IgD-negative memory B cell (primary cell): ENCODE results near the gene MICAL2. TPM values are rescaled to one million over a fixed set of nuclear protein-coding genes. Genes with fewer than 3 reads are reported as not detected.

ENCODE experiments used
- H3K27ac Mint-ChIP-seq, 3 donors: one replicate each; pipeline ENCODE4 v1.8.0; 2020 to 2022; ENCODE audit warnings: mild to moderate bottlenecking in 3 of 3, mixed read lengths in 3 of 3, moderate library complexity in 1 of 3
- H3K27me3 Mint-ChIP-seq: one replicate; pipeline ENCODE4 v1.8.0; 2021; ENCODE audit warnings: mixed read lengths
- H3K36me3 Mint-ChIP-seq: one replicate; pipeline ENCODE4 v1.8.0; 2020; ENCODE audit warnings: mild to moderate bottlenecking, mixed read lengths
- H3K4me1 Mint-ChIP-seq, 3 donors: one replicate each; pipeline ENCODE4 v1.8.0; 2020 to 2022; ENCODE audit warnings: mixed read lengths in 3 of 3, mild to moderate bottlenecking in 1 of 3
- H3K4me3 Mint-ChIP-seq, 4 donors: one replicate each; pipeline ENCODE4 v1.8.0; 2020 to 2022; ENCODE audit warnings: mild to moderate bottlenecking in 4 of 4, mixed read lengths in 4 of 4, moderate library complexity in 3 of 4
- H3K9me3 Mint-ChIP-seq, 3 donors: one replicate each; pipeline ENCODE4 v1.8.0; 2020 to 2021; ENCODE audit warnings: mixed read lengths in 3 of 3, mild to moderate bottlenecking in 1 of 3
- polyA plus RNA-seq: library from polyadenylated mRNA; unstranded; fragments of 300-500 nt; fragmentation: Illumina TruSeq; gene quantifications from one replicate; pipeline ENCODE4 v1.2.3, GENCODE V29; 2021

Gene MICAL2
- polyA plus RNA-seq, 1 donor from 2014 or later: 0.84 TPM

DNA sequence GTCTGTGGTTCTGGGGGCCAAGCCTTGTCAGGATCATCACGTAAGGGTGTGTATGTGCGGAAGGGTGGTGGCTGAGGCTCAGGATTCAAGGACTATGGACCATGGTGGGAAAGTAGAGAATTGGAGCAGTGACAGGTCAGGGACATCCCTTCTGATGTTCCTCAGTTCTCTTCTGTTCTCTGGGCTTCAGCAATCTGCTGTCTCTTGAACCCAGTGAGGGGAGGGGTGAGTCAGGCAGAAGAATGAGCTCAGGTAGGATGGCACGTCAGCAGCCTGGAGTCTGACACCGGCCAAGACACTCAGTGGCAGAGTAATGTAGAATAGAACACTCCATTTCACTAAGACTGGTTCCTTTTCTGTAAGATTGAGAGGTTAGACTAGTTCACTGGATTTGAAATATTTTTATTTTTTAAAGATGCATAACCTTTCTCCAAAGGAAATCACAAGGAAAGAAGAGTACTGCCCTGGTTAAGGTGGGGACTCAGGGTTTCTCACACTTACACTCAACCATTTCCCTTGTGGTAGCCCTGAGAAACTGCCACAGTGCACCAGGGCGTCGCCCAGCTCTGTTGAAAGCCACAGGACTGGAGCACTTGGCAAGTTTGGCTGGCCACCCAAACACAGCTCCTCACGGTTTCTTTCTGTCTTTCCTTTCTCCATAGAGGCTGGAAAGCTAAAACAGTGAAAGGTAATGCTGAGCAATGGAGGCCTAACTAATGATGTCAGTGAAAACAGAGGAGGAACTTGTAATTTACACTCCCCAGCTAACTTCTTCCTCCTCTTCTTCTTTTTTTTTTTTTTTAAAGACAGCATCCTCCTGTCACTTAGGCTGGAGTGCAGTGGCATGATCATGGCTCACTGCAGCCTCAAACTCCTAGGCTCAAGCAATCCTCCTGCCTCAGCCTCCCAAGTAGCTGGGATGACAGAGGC, 23.1 kb upstream of the MICAL2 start:
- Mint-ChIP-seq H3K27me3 (peaks cover 2% of the 10 kb centered on the region), H3K27ac (no peak overlapping the region), H3K9me3 (peaks cover 1 to 4% (median 2%) of the 10 kb centered on the region in 3 donors), H3K4me3 (peak overlapping the region in 1 of 4 donors; percentile 15), H3K4me1 (peaks cover 0 to 4% (median 3%) of the 10 kb centered on the region in 3 donors), H3K36me3 (peaks cover 4% of the 10 kb centered on the region)

DNA sequence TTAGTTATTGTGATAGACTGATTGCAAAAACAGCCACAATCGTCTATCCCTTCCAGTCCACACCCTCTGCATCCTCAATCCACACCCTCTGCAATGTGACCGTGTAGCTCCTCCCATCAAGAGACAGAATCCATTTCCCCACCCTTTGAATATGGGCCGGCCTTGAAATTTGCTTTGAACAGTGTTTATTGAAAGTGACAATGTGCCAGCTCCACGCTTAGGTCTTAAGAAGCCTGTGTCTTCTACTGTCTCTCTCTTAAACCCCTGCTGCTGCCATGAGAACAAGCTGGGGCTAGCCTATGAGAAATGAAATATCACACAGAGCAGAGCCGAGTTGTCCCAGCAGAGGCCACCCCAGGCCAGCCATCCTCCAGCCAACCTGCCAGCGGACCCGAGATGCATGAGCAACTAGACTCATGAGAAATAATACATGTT, 22.3 kb upstream of the MICAL2 start:
- H3K9me3 Mint-ChIP-seq: peaks cover 0 to 4% (median 2%) of the 10 kb centered on the region in 3 donors
- H3K4me1 Mint-ChIP-seq: peaks cover 0 to 4% (median 3%) of the 10 kb centered on the region in 3 donors
- no peak overlapping the region for H3K27ac Mint-ChIP-seq
- no peak overlapping the region for H3K4me3 Mint-ChIP-seq
- H3K27me3 Mint-ChIP-seq: peaks cover 6% of the 10 kb centered on the region
- peaks cover 4% of the 10 kb centered on the region for H3K36me3 Mint-ChIP-seq

DNA sequence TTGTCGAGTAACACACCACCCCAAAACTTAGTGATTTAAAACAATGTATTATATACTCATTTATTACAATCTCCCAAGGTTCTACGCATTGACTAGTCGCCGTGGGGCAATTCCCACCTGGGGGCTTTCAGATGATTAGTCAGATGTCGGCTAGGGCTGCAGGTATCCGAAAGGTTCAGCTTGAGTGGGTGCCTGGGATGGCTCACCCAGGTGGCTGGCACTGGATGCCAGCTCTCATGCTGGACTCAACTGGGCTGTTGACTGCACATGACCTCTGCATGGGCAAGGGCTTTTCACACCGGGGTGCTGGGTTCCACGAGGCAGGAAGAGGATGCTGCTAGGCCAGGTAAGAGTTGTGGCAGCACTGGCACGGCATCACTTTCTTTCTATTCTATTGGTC, 21.9 kb upstream of the MICAL2 start:
- peaks cover 4% of the 10 kb centered on the region for H3K36me3 Mint-ChIP-seq
- H3K4me1 Mint-ChIP-seq: peaks cover 0 to 4% (median 3%) of the 10 kb centered on the region in 3 donors
- H3K27ac Mint-ChIP-seq: no peak overlapping the region
- no peak overlapping the region for H3K4me3 Mint-ChIP-seq
- H3K27me3 Mint-ChIP-seq: peaks cover 7% of the 10 kb centered on the region
- peaks cover 0 to 4% (median 2%) of the 10 kb centered on the region in 3 donors for H3K9me3 Mint-ChIP-seq

DNA sequence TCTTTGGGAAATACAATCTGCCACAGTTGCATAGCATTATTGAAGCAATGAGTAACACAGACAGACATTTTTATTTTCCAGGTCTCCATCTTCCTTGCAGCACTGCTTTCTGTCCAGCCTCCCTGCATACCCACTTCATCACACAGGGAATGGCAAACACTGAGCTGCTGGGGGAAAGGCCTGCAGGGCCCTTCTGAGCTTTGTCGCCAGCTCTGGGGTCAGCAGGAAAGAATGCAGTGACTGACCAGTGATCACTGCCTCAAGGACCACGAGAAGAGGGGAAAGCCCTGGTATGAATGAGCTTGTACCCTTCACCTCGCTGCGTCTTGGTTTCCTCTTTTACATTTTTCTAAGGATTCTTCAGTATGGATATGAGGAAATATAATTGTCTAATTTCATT, 21.3 kb upstream of the MICAL2 start:
- no peak overlapping the region for H3K27ac Mint-ChIP-seq
- H3K36me3 Mint-ChIP-seq: peaks cover 4% of the 10 kb centered on the region
- H3K27me3 Mint-ChIP-seq: peaks cover 7% of the 10 kb centered on the region
- H3K9me3 Mint-ChIP-seq: no peaks in the 10 kb centered on the region
- no peak overlapping the region for H3K4me3 Mint-ChIP-seq
- H3K4me1 Mint-ChIP-seq: peaks cover 0 to 4% (median 3%) of the 10 kb centered on the region in 3 donors

DNA sequence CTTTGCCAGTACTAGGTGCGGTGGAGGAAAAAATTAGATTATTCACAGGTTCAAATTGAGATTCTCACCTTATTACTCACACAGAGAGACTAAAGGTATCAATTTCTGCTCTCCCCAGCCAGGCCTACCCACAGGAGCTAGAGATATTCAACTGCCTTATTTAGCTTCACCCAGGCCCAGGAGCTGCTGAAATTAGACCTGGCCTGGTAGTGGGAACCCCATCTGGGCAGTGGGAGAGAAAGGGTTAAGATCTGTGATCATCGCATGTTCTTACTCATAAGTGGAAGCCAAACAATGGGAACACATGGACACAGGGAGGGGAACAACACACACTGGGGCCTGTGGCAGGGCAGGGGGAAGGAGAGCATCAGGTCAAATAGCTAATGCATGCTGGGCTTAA, 20.9 kb upstream of the MICAL2 start:
- H3K27ac Mint-ChIP-seq: peak overlapping the region in 1 of 3 donors; percentile 83
- peaks cover 3% of the 10 kb centered on the region for H3K36me3 Mint-ChIP-seq
- peaks cover 0 to 4% (median 3%) of the 10 kb centered on the region in 3 donors for H3K4me1 Mint-ChIP-seq
- peak overlapping the region in 1 of 4 donors; percentile 74 for H3K4me3 Mint-ChIP-seq
- H3K27me3 Mint-ChIP-seq: peaks cover 9% of the 10 kb centered on the region
- H3K9me3 Mint-ChIP-seq: no peaks in the 10 kb centered on the region

DNA sequence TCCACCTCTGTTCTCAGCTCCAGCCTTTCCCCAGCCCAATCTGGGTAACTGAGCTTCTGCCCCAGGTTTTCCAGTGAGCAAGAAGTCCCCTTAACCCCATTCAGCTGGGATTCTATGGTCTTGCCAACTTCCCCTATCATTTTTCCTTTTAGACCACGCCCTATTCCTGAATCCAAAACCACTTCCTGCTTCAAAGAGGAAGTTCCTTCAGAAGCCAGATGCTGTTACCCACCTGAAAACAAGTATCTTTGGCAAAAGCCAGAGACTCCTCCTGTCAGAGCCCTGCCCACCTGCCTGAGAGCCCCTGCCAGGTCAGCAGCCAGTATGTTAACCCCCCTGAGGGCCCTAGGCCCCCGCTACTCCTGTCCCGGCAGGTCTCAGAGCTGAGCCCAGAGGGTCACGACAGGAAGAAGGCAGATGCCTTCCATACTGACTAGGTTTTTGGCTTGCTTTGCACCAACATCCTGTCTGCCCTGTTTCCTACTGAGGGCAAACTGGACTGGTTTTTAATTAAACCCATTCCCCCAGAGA, 20.3 kb upstream of the MICAL2 start:
- Mint-ChIP-seq H3K36me3 (peaks cover 2% of the 10 kb centered on the region), H3K27ac (no peak overlapping the region), H3K9me3 (no peaks in the 10 kb centered on the region), H3K4me1 (peaks cover 0 to 4% (median 3%) of the 10 kb centered on the region in 3 donors), H3K27me3 (peaks cover 9% of the 10 kb centered on the region), H3K4me3 (peak overlapping the region in 1 of 4 donors; percentile 25)

DNA sequence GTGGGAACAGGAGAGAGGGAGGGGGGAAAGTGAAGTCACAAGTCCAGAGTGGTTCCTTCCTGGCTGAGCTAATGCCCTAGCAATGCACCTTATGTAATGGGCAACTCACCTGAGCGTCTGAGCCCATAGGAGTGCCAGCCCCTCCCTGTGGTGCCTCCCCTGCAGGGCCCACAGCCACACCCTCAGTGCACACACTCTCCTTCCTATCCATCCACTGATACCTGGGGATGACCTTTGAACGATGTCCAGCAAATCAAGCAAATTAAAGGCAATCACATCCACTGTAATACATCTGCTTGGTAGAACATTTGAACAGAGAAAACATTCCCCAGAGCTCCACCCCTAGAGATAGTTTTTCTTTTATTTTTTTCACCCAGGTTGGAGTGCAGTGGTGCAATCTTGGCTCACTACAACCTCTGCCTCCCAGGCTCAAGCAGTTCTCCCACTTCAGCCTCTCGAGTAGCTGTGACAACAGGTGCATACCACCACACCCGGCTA, 19.6 kb upstream of the MICAL2 start:
- H3K36me3 Mint-ChIP-seq: peaks cover 2% of the 10 kb centered on the region
- H3K27ac Mint-ChIP-seq: no peak overlapping the region
- H3K9me3 Mint-ChIP-seq: no peaks in the 10 kb centered on the region
- no peak overlapping the region for H3K4me3 Mint-ChIP-seq
- peaks cover 9% of the 10 kb centered on the region for H3K27me3 Mint-ChIP-seq
- peaks cover 0 to 4% (median 3%) of the 10 kb centered on the region in 3 donors for H3K4me1 Mint-ChIP-seq

DNA sequence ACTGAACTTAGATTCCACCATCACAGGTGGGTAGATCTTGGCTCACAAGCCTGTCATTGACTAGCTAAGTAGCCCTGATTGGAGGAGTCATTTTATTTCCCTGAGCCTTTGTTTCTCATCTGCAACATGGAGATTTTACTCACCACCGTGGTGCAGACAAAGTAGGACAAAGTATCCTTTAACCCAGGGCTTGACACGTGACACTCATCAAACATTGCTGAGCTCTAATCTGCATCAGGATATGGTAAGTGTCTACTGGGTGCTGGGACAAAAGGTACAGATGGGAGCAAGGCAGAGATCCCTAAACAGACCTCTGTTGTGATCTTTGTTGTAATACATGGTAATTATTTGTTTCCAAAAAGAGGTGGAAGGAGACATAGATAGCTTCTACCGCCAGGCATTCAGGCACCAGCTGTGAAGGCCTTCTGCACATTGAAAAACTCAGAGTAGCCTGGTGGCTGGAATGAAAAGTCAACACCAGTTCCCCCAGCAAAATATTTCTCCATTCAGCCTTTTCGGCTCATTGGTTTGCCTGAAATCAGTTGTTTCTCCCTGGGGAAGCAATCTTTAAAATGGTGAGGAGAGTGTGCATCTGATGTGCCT, 18.3 kb upstream of the MICAL2 start:
- peaks cover 2% of the 10 kb centered on the region for H3K36me3 Mint-ChIP-seq
- H3K27me3 Mint-ChIP-seq: peaks cover 9% of the 10 kb centered on the region
- peak overlapping the region in 1 of 3 donors; percentile 68 for H3K27ac Mint-ChIP-seq
- peaks cover 0 to 4% (median 3%) of the 10 kb centered on the region in 3 donors for H3K4me1 Mint-ChIP-seq
- H3K9me3 Mint-ChIP-seq: peaks cover 0 to 1% (median 0%) of the 10 kb centered on the region in 3 donors
- H3K4me3 Mint-ChIP-seq: peak overlapping the region in 1 of 4 donors; percentile 10

DNA sequence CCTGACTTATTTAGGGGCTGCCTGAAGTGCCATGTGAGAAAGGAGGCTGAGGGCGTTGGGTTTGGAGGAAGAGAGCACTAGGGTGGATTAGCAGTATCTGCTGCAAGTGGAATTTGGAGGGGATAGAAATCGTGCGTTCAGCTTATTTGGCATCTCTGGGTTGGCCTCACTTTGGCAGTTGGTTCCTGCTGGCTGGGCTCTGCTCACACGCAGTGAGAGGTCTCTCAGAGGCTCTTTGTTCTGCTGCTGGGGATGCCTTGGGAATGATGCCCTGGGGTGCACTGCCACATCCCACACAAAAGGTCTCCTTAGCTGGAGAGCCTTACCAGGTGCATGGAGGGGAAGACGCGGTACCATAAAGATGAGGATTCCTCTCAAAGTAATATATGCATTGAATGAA, 17.7 kb upstream of the MICAL2 start:
- no peak overlapping the region for H3K4me3 Mint-ChIP-seq

DNA sequence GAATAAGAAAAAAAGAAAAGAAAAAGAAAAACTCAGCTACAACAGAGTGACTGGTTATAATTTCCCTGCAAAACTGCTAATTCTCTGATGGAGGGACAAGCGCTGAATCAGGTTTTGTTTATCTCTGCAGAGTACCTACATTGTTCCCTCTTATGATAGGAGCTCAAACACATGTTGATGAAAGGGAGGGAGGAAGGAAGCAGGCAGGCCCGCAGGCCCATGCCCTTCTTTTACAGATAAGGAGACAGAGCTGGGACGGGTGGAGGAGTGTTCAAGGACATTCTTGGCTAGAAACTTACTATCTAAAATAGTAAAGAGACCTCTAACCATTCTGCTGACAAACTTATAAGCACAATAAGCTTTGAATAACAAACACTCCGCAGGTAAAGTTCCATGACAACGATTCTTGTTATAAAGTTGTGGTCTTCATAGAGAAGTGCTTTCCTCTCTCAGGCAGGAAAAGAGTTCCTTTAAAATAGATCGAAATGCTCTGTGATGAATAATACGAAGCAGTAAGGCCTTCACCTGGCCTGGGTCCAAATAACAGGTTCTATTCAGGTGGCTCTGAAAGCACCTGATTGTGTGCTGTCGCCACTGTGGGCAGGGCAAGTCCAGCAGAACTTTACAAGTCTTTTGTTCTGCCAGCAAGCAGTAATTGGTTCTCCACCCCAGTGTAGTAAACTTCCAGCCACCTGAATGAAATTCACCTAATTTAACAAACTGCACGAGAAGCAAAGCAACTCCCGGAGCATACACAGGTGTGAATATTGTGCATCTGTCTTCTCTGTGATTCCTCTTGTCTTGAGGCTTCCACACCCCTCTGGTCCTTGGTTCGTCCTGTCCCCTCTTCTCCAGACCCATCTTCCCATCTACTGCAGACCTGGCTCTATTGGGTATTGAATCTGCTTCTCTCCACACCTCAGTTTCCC, 15.3 kb upstream of the MICAL2 start:
- peaks cover 2% of the 10 kb centered on the region for H3K36me3 Mint-ChIP-seq
- H3K4me1 Mint-ChIP-seq: peaks cover 3 to 9% (median 4%) of the 10 kb centered on the region in 3 donors
- H3K4me3 Mint-ChIP-seq: no peak overlapping the region
- H3K9me3 Mint-ChIP-seq: peaks cover 0 to 2% (median 1%) of the 10 kb centered on the region in 3 donors
- no peak overlapping the region for H3K27ac Mint-ChIP-seq
- H3K27me3 Mint-ChIP-seq: peaks cover 10% of the 10 kb centered on the region

More for the DNA sequence above, 17.7 kb upstream of the MICAL2 start:
- Mint-ChIP-seq H3K9me3 (peaks cover 0 to 1% (median 0%) of the 10 kb centered on the region in 3 donors), H3K4me1 (peaks cover 0 to 4% (median 3%) of the 10 kb centered on the region in 3 donors), H3K27ac (no peak overlapping the region), H3K36me3 (peaks cover 2% of the 10 kb centered on the region), H3K27me3 (peaks cover 9% of the 10 kb centered on the region)

DNA sequence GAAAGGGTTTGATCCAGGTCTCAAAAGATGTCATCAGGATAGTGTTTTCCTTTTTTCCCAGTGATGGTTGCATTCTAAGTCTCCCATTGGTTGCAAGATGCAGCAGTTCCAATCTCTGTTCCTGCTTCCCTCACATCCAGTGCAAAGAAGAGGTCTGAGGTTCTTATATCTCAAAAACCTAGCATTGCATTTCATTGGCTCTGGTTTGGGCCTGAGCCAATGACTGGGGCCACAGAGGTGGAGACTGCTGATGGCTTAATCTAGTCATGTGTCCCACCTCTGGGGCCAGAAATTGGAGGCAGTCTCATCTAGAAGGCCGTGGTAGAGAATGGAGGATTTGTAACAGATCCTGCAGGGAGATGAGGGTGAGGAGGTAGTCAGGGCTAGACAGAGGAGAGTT, 13.2 kb upstream of the MICAL2 start:
- Mint-ChIP-seq H3K36me3 (no peaks in the 10 kb centered on the region), H3K9me3 (peaks cover 0 to 2% (median 1%) of the 10 kb centered on the region in 3 donors), H3K4me3 (no peak overlapping the region), H3K27me3 (peaks cover 10% of the 10 kb centered on the region), H3K4me1 (peaks cover 2 to 7% (median 3%) of the 10 kb centered on the region in 3 donors), H3K27ac (no peak overlapping the region)

DNA sequence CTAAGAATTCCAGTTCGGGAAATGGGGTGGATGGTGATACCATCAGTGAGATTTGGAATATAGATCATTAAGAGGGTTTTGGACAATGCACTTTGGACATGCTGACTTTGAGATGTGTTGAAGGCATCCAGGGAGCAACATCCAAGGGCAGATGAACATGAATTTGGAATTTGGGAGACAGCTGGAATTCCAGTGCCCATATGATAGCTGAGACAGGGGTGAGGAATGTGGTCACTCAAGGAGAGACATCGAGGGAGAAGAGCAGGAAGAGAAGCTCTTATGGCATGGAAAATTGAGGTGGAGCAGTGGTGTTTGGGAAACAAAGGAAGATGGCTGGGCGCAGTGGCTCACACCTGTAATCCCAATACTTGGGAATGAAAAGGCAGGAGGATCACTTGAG, 11.8 kb upstream of the MICAL2 start:
- no peaks in the 10 kb centered on the region for H3K36me3 Mint-ChIP-seq

DNA sequence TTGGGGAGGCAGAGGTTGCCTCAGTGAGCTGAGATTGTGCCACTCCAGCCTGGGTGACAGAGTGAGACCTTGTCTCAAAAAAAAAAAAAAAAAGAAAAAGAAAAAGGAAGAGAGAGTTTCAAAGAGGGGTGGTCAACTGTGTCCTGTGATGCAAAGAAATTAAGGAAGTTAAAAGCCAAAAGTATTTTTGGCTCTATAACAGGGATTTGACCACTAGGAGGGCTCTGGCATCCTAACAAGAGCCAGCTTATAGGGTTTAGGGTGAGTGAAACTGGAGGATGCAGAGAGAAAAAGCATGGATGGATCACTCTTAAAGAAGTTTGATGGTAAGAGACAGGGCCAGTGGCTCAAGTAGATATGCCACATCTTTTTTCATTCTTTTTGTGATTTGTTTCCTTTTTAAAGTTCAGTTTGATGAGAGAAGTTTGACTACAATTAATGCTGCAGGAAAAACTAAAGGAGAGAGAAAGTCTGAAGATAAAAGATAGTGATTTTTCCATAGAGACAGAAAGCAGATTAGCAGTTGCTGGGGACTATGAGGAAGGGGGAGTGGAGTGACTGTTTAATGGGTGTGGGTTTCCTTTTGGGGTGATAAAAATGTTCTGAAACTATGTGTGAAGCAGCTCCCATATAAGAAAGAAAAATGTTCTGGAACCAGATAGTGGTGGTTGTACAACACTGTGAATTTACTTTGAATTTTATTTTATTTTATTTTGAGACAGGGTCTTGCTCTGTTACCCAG, 11.1 kb upstream of the MICAL2 start:
- H3K4me1 Mint-ChIP-seq: peaks cover 2 to 7% (median 3%) of the 10 kb centered on the region in 3 donors
- H3K4me3 Mint-ChIP-seq: no peak overlapping the region
- no peak overlapping the region for H3K27ac Mint-ChIP-seq
- H3K36me3 Mint-ChIP-seq: no peaks in the 10 kb centered on the region
- peaks cover 2% of the 10 kb centered on the region for H3K27me3 Mint-ChIP-seq
- H3K9me3 Mint-ChIP-seq: peaks cover 0 to 2% (median 1%) of the 10 kb centered on the region in 3 donors

More for the DNA sequence above, 11.8 kb upstream of the MICAL2 start:
- Mint-ChIP-seq H3K27ac (no peak overlapping the region), H3K4me1 (peaks cover 2 to 7% (median 3%) of the 10 kb centered on the region in 3 donors), H3K4me3 (no peak overlapping the region), H3K9me3 (peaks cover 0 to 2% (median 1%) of the 10 kb centered on the region in 3 donors), H3K27me3 (peaks cover 6% of the 10 kb centered on the region)
